H1 (cell line): ENCODE measurements around the gene HPD. TPM values are rescaled to one million over a fixed set of nuclear protein-coding genes. Genes with fewer than 3 reads are reported as not detected.
A peak's percentile ranks its signal among the peaks of the same experiment; 100 is the strongest.

Experiments used
- CTCF ChIA-PET: fragments of 300-600 bp; sonication (Branson Sonifier 250); formaldehyde crosslinking; loops from one replicate; lab custom pipeline; 2021; ENCODE audit not compliant: partially characterized antibody; lab: Charles Lee
- POLR2A ChIA-PET: fragments of 300-600 bp; sonication (Branson Sonifier 250); formaldehyde crosslinking; loops from one replicate; lab custom pipeline; 2021; ENCODE audit warnings: inconsistent platforms; ENCODE audit not compliant: partially characterized antibody; lab: Charles Lee
- DNase-seq, 2 experiments: peaks; one replicate each; pipeline versions ENCODE4 v3.0.0 to v3.0.0-alpha.2; 2010 to 2022; ENCODE audit warnings: low spot score in 2 of 2, low read depth in 1 of 2, mixed read lengths in 1 of 2
- FAIRE-seq: peaks from 2 replicates; lab custom pipeline; 2011; peaks lifted over from hg19 to GRCh38; lab: Jason Lieb, UNC
- H2AFZ ChIP-seq: 2 replicates; pipeline ENCODE4 v1.8.1; 2012; ENCODE audit warnings: low read length, inconsistent platforms
- H2AK5ac ChIP-seq: 2 replicates; pipeline ENCODE4 v1.6.1; 2013; ENCODE audit warnings: low read depth, low read length
- H2BK120ac ChIP-seq: replicated peaks from 2 replicates; pipeline ENCODE3; 2013; ENCODE audit warnings: low read depth, low read length, inconsistent platforms
- H2BK12ac ChIP-seq: 2 replicates; pipeline ENCODE4 v1.6.1; 2013; ENCODE audit warnings: low read depth, low read length
- H2BK15ac ChIP-seq: 2 replicates; pipeline ENCODE4 v1.6.1; 2013; ENCODE audit warnings: low read length
- H2BK20ac ChIP-seq: 2 replicates; pipeline ENCODE4 v1.6.1; 2013; ENCODE audit warnings: low read length
- H2BK5ac ChIP-seq: 2 replicates; pipeline ENCODE4 v1.6.1; 2013; ENCODE audit warnings: low read depth, low read length
- H3K14ac ChIP-seq: 2 replicates; pipeline ENCODE4 v1.6.1; 2013; ENCODE audit warnings: inconsistent platforms; ENCODE audit not compliant: insufficient read length
- H3K18ac ChIP-seq: 2 replicates; pipeline ENCODE4 v1.6.1; 2013; ENCODE audit warnings: low read length; ENCODE audit errors: extremely low read depth
- H3K23ac ChIP-seq: 2 replicates; pipeline ENCODE4 v1.6.1; 2013; ENCODE audit warnings: inconsistent platforms; ENCODE audit not compliant: insufficient read length
- H3K23me2 ChIP-seq: 2 replicates; pipeline ENCODE4 v1.6.1; 2013; ENCODE audit warnings: low read depth, low read length
- H3K27ac ChIP-seq: 2 replicates; pipeline ENCODE4 v1.6.1; 2011; ENCODE audit warnings: low read depth, low read length, inconsistent platforms
- H3K27me3 ChIP-seq, 4 experiments: replicated peaks in 1 of 4; 1 replicate in 1 of 4; 2 replicates in 3 of 4; pipeline versions ENCODE4 v1.6.1 to v1.8.1; 2011 to 2013; ENCODE audit warnings: low read length in 3 of 4, mild to moderate bottlenecking in 3 of 4, inconsistent platforms in 2 of 4, mixed read lengths in 2 of 4, moderate library complexity in 1 of 4; ENCODE audit not compliant: control insufficient read depth in 3 of 4, insufficient read depth in 3 of 4; ENCODE audit errors: extremely low read depth in 1 of 4
- H3K36me3 ChIP-seq, 4 experiments: 2 replicates each; pipeline versions ENCODE4 v1.6.1 to v1.8.1; 2011 to 2013; ENCODE audit warnings: mild to moderate bottlenecking in 4 of 4, low read length in 3 of 4, moderate library complexity in 2 of 4, control low read depth in 1 of 4, inconsistent platforms in 1 of 4; ENCODE audit not compliant: insufficient read depth in 4 of 4, control insufficient read depth in 2 of 4
- H3K4ac ChIP-seq: replicated peaks from 2 replicates; pipeline ENCODE3; 2013; ENCODE audit warnings: low read length, low read depth, mixed read lengths, inconsistent platforms; ENCODE audit not compliant: insufficient read length
- H3K4me1 ChIP-seq, 4 experiments: replicated peaks in 1 of 4; 1 replicate in 1 of 4; 2 replicates in 3 of 4; pipeline versions ENCODE4 v1.6.1 to v1.8.1; 2011 to 2013; ENCODE audit warnings: low read length in 3 of 4, inconsistent platforms in 2 of 4, mixed read lengths in 1 of 4; ENCODE audit not compliant: insufficient read depth in 4 of 4, control insufficient read depth in 3 of 4
- H3K4me2 ChIP-seq, 2 experiments: 2 replicates each; pipeline versions ENCODE4 v1.6.1 to v1.8.1; 2011 to 2013; ENCODE audit warnings: low read depth in 2 of 2, low read length in 2 of 2, control low read depth in 1 of 2, inconsistent platforms in 1 of 2, mild to moderate bottlenecking in 1 of 2; ENCODE audit not compliant: insufficient read depth in 1 of 2
- H3K4me3 ChIP-seq, 4 experiments: fragments of 200-600, 300-600 bp in 1 of 4; sonication (generic), shearing (Covaris generic), sonication (Bioruptor Twin) in 1 of 4; 2 replicates each; pipeline versions ENCODE4 v1.5.1 to v1.8.1; 2011 to 2016; ENCODE audit warnings: low read length in 4 of 4, low read depth in 3 of 4, control low read depth in 2 of 4, inconsistent platforms in 2 of 4, mild to moderate bottlenecking in 2 of 4, mixed read lengths in 1 of 4, moderate library complexity in 1 of 4; ENCODE audit not compliant: insufficient read depth in 2 of 4; ENCODE audit errors: extremely low read depth in 1 of 4
- H3K56ac ChIP-seq: replicated peaks from 2 replicates; pipeline ENCODE3; 2013; ENCODE audit warnings: low read depth, mild to moderate bottlenecking, mixed read lengths, low read length, inconsistent platforms; ENCODE audit not compliant: insufficient read length
- H3K79me1 ChIP-seq: 2 replicates; pipeline ENCODE4 v1.6.1; 2013; ENCODE audit warnings: low read depth, low read length, control low read depth
- H3K79me2 ChIP-seq, 2 experiments: 2 replicates each; pipeline versions ENCODE4 v1.6.1 to v1.8.1; 2012 to 2013; ENCODE audit warnings: low read length in 2 of 2, mild to moderate bottlenecking in 2 of 2, inconsistent platforms in 1 of 2; ENCODE audit not compliant: insufficient read depth in 2 of 2, control insufficient read depth in 1 of 2
- H3K9ac ChIP-seq, 4 experiments: replicated peaks in 1 of 4; 1 replicate in 1 of 4; 2 replicates in 3 of 4; pipeline versions ENCODE4 v1.6.1 to v1.8.1; 2011 to 2013; ENCODE audit warnings: low read depth in 3 of 4, low read length in 3 of 4, control low read depth in 2 of 4, mild to moderate bottlenecking in 2 of 4, moderate library complexity in 2 of 4, inconsistent platforms in 1 of 4; ENCODE audit errors: extremely low read depth in 1 of 4
- H3K9me3 ChIP-seq, 2 experiments: 2 replicates each; pipeline versions ENCODE4 v1.6.1 to v1.8.1; 2012 to 2013; ENCODE audit warnings: mild to moderate bottlenecking in 2 of 2, moderate library complexity in 2 of 2, control low read depth in 1 of 2, inconsistent platforms in 1 of 2, low read depth in 1 of 2, low read length in 1 of 2, mixed read lengths in 1 of 2; ENCODE audit not compliant: insufficient read depth in 2 of 2
- H4K20me1 ChIP-seq, 2 experiments: replicated peaks in 1 of 2; 2 replicates each; pipeline versions ENCODE3 to v1.8.1; 2011 to 2013; ENCODE audit warnings: inconsistent platforms in 2 of 2, low read length in 2 of 2, mild to moderate bottlenecking in 1 of 2; ENCODE audit not compliant: insufficient read depth in 2 of 2, control insufficient read depth in 1 of 2
- H4K5ac ChIP-seq: 2 replicates; pipeline ENCODE4 v1.6.1; 2013; ENCODE audit warnings: low read length, low read depth, mixed read lengths, inconsistent platforms; ENCODE audit not compliant: insufficient read length
- H4K8ac ChIP-seq: 2 replicates; pipeline ENCODE4 v1.8.0; 2013; ENCODE audit warnings: mild to moderate bottlenecking, moderate library complexity, low read length, inconsistent platforms; ENCODE audit not compliant: insufficient read depth; ENCODE audit errors: extremely low read depth
- H4K91ac ChIP-seq: replicated peaks from 2 replicates; pipeline ENCODE3; 2013; ENCODE audit warnings: low read length, mixed read lengths, inconsistent platforms; ENCODE audit not compliant: insufficient read length
- EP300 ChIP-seq, 2 experiments: IDR thresholded peaks; 1 replicate in 1 of 2; 2 replicates in 1 of 2; pipeline ENCODE4 v1.6.1; 2011 to 2012; ENCODE audit warnings: low read depth in 2 of 2, low read length in 2 of 2, mild to moderate bottlenecking in 2 of 2, borderline replicate concordance in 1 of 2, inconsistent platforms in 1 of 2, moderate library complexity in 1 of 2
- GTF2F1 ChIP-seq: IDR thresholded peaks from 2 replicates; pipeline ENCODE4 v1.6.1; 2012; ENCODE audit warnings: low read depth, low read length, improper control_type of control experiment, borderline replicate concordance
- HDAC6 ChIP-seq: IDR thresholded peaks from one replicate; pipeline ENCODE4 v1.7.1; 2012; ENCODE audit warnings: low read depth, mild to moderate bottlenecking, inconsistent platforms, low read length, moderate library complexity
- JUND ChIP-seq: IDR thresholded peaks from 2 replicates; pipeline ENCODE4 v1.6.1; 2011; ENCODE audit warnings: mild to moderate bottlenecking, improper control_type of control experiment, low read length
- NANOG ChIP-seq: IDR thresholded peaks from 2 replicates; pipeline ENCODE4 v1.6.1; 2011; ENCODE audit warnings: low read length, low read depth, mild to moderate bottlenecking, inconsistent platforms; ENCODE audit not compliant: insufficient read depth, poor library complexity, severe bottlenecking
- POU5F1 ChIP-seq: IDR thresholded peaks from 2 replicates; pipeline ENCODE4 v1.6.1; 2011; ENCODE audit warnings: low read depth, mild to moderate bottlenecking, low read length, moderate library complexity
- RBBP5 ChIP-seq: IDR thresholded peaks from 2 replicates; pipeline ENCODE4 v1.7.1; 2012; ENCODE audit warnings: low read depth, mild to moderate bottlenecking, inconsistent platforms, low read length, moderate library complexity, borderline replicate concordance
- RNF2 ChIP-seq: fragments of 200-900, 300-1000 bp; sonication (generic); IDR thresholded peaks from 2 replicates; pipeline ENCODE4 v1.7.1; 2016; ENCODE audit warnings: borderline replicate concordance, low read depth, mild to moderate bottlenecking, antibody characterized with exemption, low read length; ENCODE audit not compliant: poor library complexity, severe bottlenecking; ENCODE audit errors: missing control alignments
- SIN3A ChIP-seq, 2 experiments: IDR thresholded peaks in 1 of 2; conservative IDR thresholded peaks in 1 of 2; 2 replicates each; pipeline ENCODE4 v1.6.1; 2011 to 2012; ENCODE audit warnings: low read length in 2 of 2, improper control_type of control experiment in 1 of 2, low read depth in 1 of 2, mild to moderate bottlenecking in 1 of 2
- SP4 ChIP-seq: IDR thresholded peaks from 2 replicates; pipeline ENCODE4 v1.6.1; 2012; ENCODE audit warnings: low read length, inconsistent platforms
- TAF1 ChIP-seq: IDR thresholded peaks from 2 replicates; pipeline ENCODE4 v1.6.1; 2011; ENCODE audit warnings: mild to moderate bottlenecking, low read depth, low read length
- WGBS, 2 experiments: shearing (Covaris generic) in 1 of 2; methylation state at CpG; one replicate each; pipeline versions ENCODE4 v1.1.6 to v1.1.7; 2013 to 2015; ENCODE audit warnings: low lambda C conversion rate in 2 of 2, mixed read lengths in 2 of 2, inconsistent platforms in 1 of 2, low coverage in 1 of 2, missing lambda C conversion rate in 1 of 2; ENCODE audit not compliant: insufficient replicate concordance in 2 of 2, insufficient coverage in 1 of 2, insufficient read length in 1 of 2; ENCODE audit errors: extremely low coverage in 1 of 2, missing lambda C conversion rate in 1 of 2; 5-methylcytosine and 5-hydroxymethylcytosine counted together
- polyA plus RNA-seq, 7 experiments: library from polyadenylated mRNA; depleted of rRNA in 3 of 7; stranded (reverse) in 5 of 7; unstranded in 2 of 7; fragments of >200 nt in 5 of 7; fragments of 200-250 nt in 2 of 7; gene quantifications; 1 replicate in 5 of 7; 2 replicates in 1 of 7; 4 replicates in 1 of 7; pipeline versions ENCODE4 v1.2.1 to v1.2.3, GENCODE V29; 2011 to 2013; ENCODE audit warnings: missing spikeins in 2 of 7, mixed read lengths in 2 of 7
- total RNA-seq: library from RNA; stranded (reverse); fragmentation: NEBNext Ultra II Directional; extraction: Animal tissue kit (Norgen Biotek cat#: 25700); gene quantifications from 2 replicates; pipeline ENCODE4 v1.2.1, GENCODE V29; 2021
- TF ChIP-seq, protein P1 (sequence below): IDR thresholded peaks from 2 replicates; pipeline ENCODE4 v1.6.1; 2012; ENCODE audit warnings: inconsistent platforms

The HPD gene
- total and polyA plus RNA-seq, 2 of the 8 experiments (the other 6 are each of a cell fraction or from before 2014, with no cell fraction given): 0.48 to 0.56 TPM

DNA sequence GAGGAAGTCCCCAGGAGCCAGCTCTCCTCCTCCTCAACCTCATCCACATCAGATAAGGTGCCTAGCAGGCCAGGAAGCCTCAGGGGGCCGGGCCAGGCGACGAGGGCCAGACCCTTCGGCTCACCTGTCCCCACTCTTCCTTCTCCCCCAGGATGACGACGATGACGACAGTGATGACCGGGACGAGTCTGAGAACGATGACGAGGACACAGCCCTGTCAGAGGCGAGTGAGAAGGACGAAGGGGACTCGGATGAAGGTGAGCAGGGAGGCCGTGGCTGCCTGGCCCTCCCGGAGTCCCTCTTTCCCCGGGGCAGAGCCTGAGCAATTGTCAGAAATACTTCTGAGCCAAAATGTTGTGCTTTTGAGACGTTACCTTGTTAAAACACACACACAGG is 41.0 kb downstream of the HPD start:
- H3K4me1 ChIP-seq: peaks cover 0 to 9% (median 0%) of the 10 kb centered on the region in 4 experiments; a peak in 2 of 7 replicates
- WGBS, 2 experiments: 94% methylated on average over 16 of the region's 18 CpGs; no CpG with 5 or more reads in 1 of the 2 experiments
- no peak for TF ChIP-seq EP300 (IDR thresholded peaks at IDR 0.05; ENCODE audit: borderline replicate concordance in 1 of 2, low read depth in 2 of 2, low read length in 2 of 2)
- no peak for TF ChIP-seq HDAC6
- TF ChIP-seq, protein P1, sequence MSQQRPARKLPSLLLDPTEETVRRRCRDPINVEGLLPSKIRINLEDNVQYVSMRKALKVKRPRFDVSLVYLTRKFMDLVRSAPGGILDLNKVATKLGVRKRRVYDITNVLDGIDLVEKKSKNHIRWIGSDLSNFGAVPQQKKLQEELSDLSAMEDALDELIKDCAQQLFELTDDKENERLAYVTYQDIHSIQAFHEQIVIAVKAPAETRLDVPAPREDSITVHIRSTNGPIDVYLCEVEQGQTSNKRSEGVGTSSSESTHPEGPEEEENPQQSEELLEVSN: no peak
- TF ChIP-seq RBBP5: no peak
- no peak for TF ChIP-seq TAF1
- TF ChIP-seq RNF2: no peak
- no peak for TF ChIP-seq SP4
- no peak for TF ChIP-seq NANOG
- TF ChIP-seq GTF2F1: no peak
- TF ChIP-seq POU5F1: no peak
- no peak for TF ChIP-seq SIN3A (conservative IDR thresholded peaks at IDR 0.05 in 1 of 2, IDR thresholded peaks at IDR 0.05 in 1 of 2; ENCODE audit: low read depth in 1 of 2, low read length in 2 of 2)
- no peak for TF ChIP-seq JUND

More for the DNA sequence above, 41.0 kb downstream of the HPD start:
- Histone ChIP-seq H2AFZ (no peak overlapping the region), H3K27ac (no peak overlapping the region), H3K23me2 (peaks cover under 1% of the 10 kb centered on the region; the same call in 1 of the 2 replicates), H3K36me3 (peaks cover 9 to 40% (median 27%) of the 10 kb centered on the region in 4 experiments), H4K20me1 (peaks cover 0 to 14% of the 10 kb centered on the region in 2 experiments), H3K4me3 (no peak overlapping the region), H2AK5ac (no peak overlapping the region), H3K9ac (no peak overlapping the region), H3K27me3 (no peaks in the 10 kb centered on the region), H3K18ac (no peak overlapping the region), H3K4me2 (no peak overlapping the region), H2BK120ac (no peak overlapping the region), H2BK15ac (no peak overlapping the region), H4K91ac (no peak overlapping the region), H3K56ac (no peak overlapping the region), H4K5ac (no peak overlapping the region), H3K23ac (no peak overlapping the region), H3K79me2 (peaks cover 0 to 12% of the 10 kb centered on the region in 2 experiments; a peak in 2 of 4 replicates), H2BK20ac (no peak overlapping the region), H3K14ac (no peak overlapping the region), H4K8ac (no peak overlapping the region), H2BK5ac (peak overlapping the region; percentile 16; the same call in 1 of the 2 replicates), H3K9me3 (no peaks in the 10 kb centered on the region), H2BK12ac (no peak overlapping the region), H3K4ac (no peak overlapping the region), H3K79me1 (peaks cover 10% of the 10 kb centered on the region)
- CTCF ChIA-PET: interaction anchor here (0.8 to 14.5 kb wide), 3 partner anchors 9 to 290 kb away, joined by 4 to 163 read pairs (median 22); partner anchors contain the start of gene RHOF
- DNase-seq: no peak
- POLR2A ChIA-PET: interaction anchor here (1.0 to 1.6 kb wide), 4 partner anchors 10 to 21 kb away, joined by 3 to 5 read pairs (median 5); no protein-coding TSS in a partner anchor
- FAIRE-seq: no peak
